Epidermal melanocyte (primary cell): ENCODE data around the gene PHF20.
A peak's percentile ranks its signal among the peaks of the same experiment; 100 is the strongest.
"Not testable (repeated sequence)": the region's sequence is repeated elsewhere in the genome, so short reads cannot be mapped to it uniquely, and the experiment has no call there.

Experiments
- DNase-seq: peaks from one replicate; pipeline ENCODE4 v3.0.0; 2011; ENCODE audit warnings: low spot score; ENCODE audit not compliant: insufficient read length

Gene PHF20

GRCh38 chr20:35739294-35740163 is 32.3 kb upstream of the PHF20 start:
- DNase-seq, result no peak

- DNase-seq, result peak; percentile 90
Observed at GRCh38 chr20:35741892-35742740, 29.7 kb upstream of the PHF20 start, which contains the start of gene RBM39. Gene RBM39 (minus strand): TSS chr20:35742260. CDS start chr20:35740874, 1,386 bp downstream.

GRCh38 chr20:35742741-35743523 is 28.9 kb upstream of the PHF20 start:
- no peak for DNase-seq

GRCh38 chr20:35743693-35744491 is 27.9 kb upstream of the PHF20 start:
- DNase-seq, result no peak

GRCh38 chr20:35744492-35744841 is 27.3 kb upstream of the PHF20 start:
- not testable (repeated sequence) for DNase-seq

- no peak for DNase-seq
Observed at GRCh38 chr20:35750611-35751010, 21.2 kb upstream of the PHF20 start.

- DNase-seq, result no peak
Observed at GRCh38 chr20:35756404-35756803, 15.4 kb upstream of the PHF20 start.

- DNase-seq, result no peak
Observed at GRCh38 chr20:35757098-35757705, 14.6 kb upstream of the PHF20 start.

GRCh38 chr20:35761548-35761947 is 10.3 kb upstream of the PHF20 start:
- not testable (repeated sequence) for DNase-seq

- DNase-seq, result no peak
Observed at GRCh38 chr20:35762461-35762860, 9.4 kb upstream of the PHF20 start.

GRCh38 chr20:35764936-35765335 is 6.9 kb upstream of the PHF20 start:
- DNase-seq, result not testable (repeated sequence)

- no peak for DNase-seq
Observed at GRCh38 chr20:35766843-35767242, 5.0 kb upstream of the PHF20 start.

GRCh38 chr20:35767683-35768481 is 3.9 kb upstream of the PHF20 start:
- DNase-seq, result no peak

GRCh38 chr20:35768731-35769664 is 2.8 kb upstream of the PHF20 start:
- DNase-seq, result peak; percentile 93

- no peak for DNase-seq
Observed at GRCh38 chr20:35771367-35771688, 487 bp upstream of the PHF20 start.

GRCh38 chr20:35772563-35773058 is 796 bp downstream of the PHF20 start:
- DNase-seq, result no peak

GRCh38 chr20:35773154-35773751 is 1.4 kb downstream of the PHF20 start:
- no peak for DNase-seq

- no peak for DNase-seq
Observed at GRCh38 chr20:35774391-35774790, 2.6 kb downstream of the PHF20 start.
